Astrocyte of the cerebellum (primary cell): ENCODE data around the gene TMTC2.

Experiments
- DNase-seq: peaks from one replicate; pipeline ENCODE4 v3.0.0-alpha.2; 2011; ENCODE audit warnings: low read depth
- H3K4me3 ChIP-seq: 2 replicates; pipeline ENCODE4 v1.5.1; 2011; ENCODE audit warnings: mild to moderate bottlenecking, low read depth, low read length, moderate library complexity
- CTCF ChIP-seq: IDR thresholded peaks from 2 replicates; pipeline ENCODE4 v1.5.1; 2012; ENCODE audit warnings: low read length, low read depth, moderate library complexity, mild to moderate bottlenecking; ENCODE audit errors: missing control alignments
- in situ Hi-C: cut with HindIII; loops from 2 replicates; pipeline ENCODE4 v1.10.0; 2017; ENCODE audit warnings: low sequenced_read_pairs

TMTC2 gene

GRCh38 chr12:82740129-82741000 is 53.7 kb downstream of the TMTC2 start:
- DNase-seq = peak; percentile 88
- in situ Hi-C loops = no loop called here
- TF ChIP-seq CTCF = no peak
- H3K4me3 ChIP-seq = no peak overlapping the region

GRCh38 chr12:82745063-82745674 is 58.5 kb downstream of the TMTC2 start:
- in situ Hi-C loops = no loop called here
- TF ChIP-seq CTCF = no peak
- DNase-seq = no peak
- H3K4me3 ChIP-seq = no peak overlapping the region

GRCh38 chr12:82745807-82746206 is 59.1 kb downstream of the TMTC2 start:
- no peak for DNase-seq
- in situ Hi-C loops = no loop called here
- H3K4me3 ChIP-seq = no peak overlapping the region
- TF ChIP-seq CTCF = no peak

GRCh38 chr12:82746668-82747067 is 60.0 kb downstream of the TMTC2 start:
- H3K4me3 ChIP-seq = no peak overlapping the region
- no peak for TF ChIP-seq CTCF
- in situ Hi-C loops = no loop called here
- no peak for DNase-seq

DNA sequence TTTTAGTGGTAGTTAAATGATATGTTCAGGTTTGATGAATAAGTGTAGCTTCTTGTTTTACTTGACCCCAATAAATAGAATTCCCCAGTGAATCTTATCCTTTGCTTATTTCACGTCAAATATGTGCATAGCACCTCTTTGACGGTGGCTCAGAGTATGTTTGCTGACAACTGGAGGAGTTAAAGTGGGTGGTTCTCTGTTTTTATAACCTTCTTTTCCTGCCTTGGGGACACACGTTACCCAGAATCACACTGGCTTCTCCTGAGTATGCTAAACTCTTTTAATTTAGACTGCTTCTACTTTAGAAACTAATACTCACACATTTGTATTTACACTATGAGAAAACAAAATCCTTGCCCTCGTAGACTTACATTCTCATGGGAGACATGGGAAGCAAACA is 62.3 kb downstream of the TMTC2 start:
- DNase-seq = no peak
- in situ Hi-C loops = no loop called here
- no peak for TF ChIP-seq CTCF
- no peak overlapping the region for H3K4me3 ChIP-seq

DNA sequence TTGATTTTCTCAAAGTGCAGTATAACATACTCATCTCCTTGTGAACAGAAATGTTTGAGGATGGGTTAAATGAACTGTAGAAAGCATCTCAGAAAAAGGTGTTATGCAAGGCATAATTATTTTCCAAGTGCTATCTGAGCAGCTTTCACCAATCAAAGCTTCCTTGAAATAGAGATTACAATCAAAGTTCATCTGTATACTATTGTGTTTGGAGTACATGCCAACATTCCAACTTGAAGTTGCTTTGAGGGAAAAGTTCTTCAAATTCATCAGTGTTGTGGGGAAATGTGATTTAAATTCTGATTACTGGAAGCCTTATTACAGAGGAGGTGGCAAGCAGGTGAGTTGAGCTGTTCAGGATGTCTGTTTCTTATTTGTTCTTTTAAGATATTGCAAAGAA is 68.2 kb downstream of the TMTC2 start:
- in situ Hi-C loops = loop anchor here (5.0 kb wide), 1 partner anchor 107 kb away; no protein-coding TSS in a partner anchor
- TF ChIP-seq CTCF = no peak
- DNase-seq = no peak
- no peak overlapping the region for H3K4me3 ChIP-seq
